Thyroid gland (tissue), 4 donors: ENCODE results near the gene GFRA1. TPM values are rescaled to one million over a fixed set of nuclear protein-coding genes. Genes with fewer than 3 reads are reported as not detected.

Experiments
- DNase-seq, 2 donors: peaks; one replicate each; pipeline ENCODE4 v3.0.0-alpha.2; 2019
- H3K27ac ChIP-seq, 3 donors: fragments of 200-600 bp; sonication (generic); 1 replicate in 2 of 3; 2 replicates in 1 of 3; pipeline ENCODE4 v1.5.1; 2016 to 2019; ENCODE audit warnings: mild to moderate bottlenecking in 1 of 3, moderate library complexity in 1 of 3
- H3K27me3 ChIP-seq: fragments of 200-600 bp; sonication (generic); one replicate; pipeline ENCODE4 v1.5.1; 2019
- H3K36me3 ChIP-seq, 2 donors: fragments of 200-600 bp; sonication (generic); one replicate each; pipeline ENCODE4 v1.5.1; 2016 to 2019
- H3K4me1 ChIP-seq, 2 donors: fragments of 200-600 bp; sonication (generic); one replicate each; pipeline ENCODE4 v1.5.1; 2017 to 2019
- H3K4me3 ChIP-seq, 3 donors: fragments of 200-600 bp; sonication (generic); replicated peaks in 1 of 3; 1 replicate in 2 of 3; 2 replicates in 1 of 3; pipeline ENCODE4 v1.5.1; 2016; ENCODE audit warnings: mild to moderate bottlenecking in 1 of 3
- H3K9me3 ChIP-seq: fragments of 200-600 bp; sonication (generic); one replicate; pipeline ENCODE4 v1.5.1; 2017
- POLR2A ChIP-seq, 2 donors: fragments of 450-650 bp; IDR thresholded peaks; one replicate each; pipeline ENCODE4 v1.6.1; 2017; ENCODE audit warnings: antibody characterized with exemption in 2 of 2, mild to moderate bottlenecking in 2 of 2, moderate library complexity in 1 of 2
- WGBS, 2 donors: methylation state at CpG; one replicate each; pipeline ENCODE4 v1.1.5; 2017; 5-methylcytosine and 5-hydroxymethylcytosine counted together
- intact Hi-C: fragments of 100-400 bp; cut with DNase I; formaldehyde crosslinking; loops from one replicate; pipeline ENCODE4 v1.15.1; 2023
- total RNA-seq, 4 donors: library from RNA; depleted of rRNA; stranded (reverse); fragments of >200 nt; gene quantifications; one replicate each; pipeline ENCODE4 v1.2.3, GENCODE V29; 2016
- TF ChIP-seq, protein P1 (sequence below), 6 experiments: fragments of 200-600 bp in 3 of 6; fragments of 450-650 bp in 3 of 6; sonication (generic) in 3 of 6; IDR thresholded peaks; one replicate each; pipeline ENCODE4 v1.5.1; 2016 to 2019; ENCODE audit warnings: antibody characterized with exemption in 6 of 6, mild to moderate bottlenecking in 2 of 6, inconsistent platforms in 1 of 6, moderate library complexity in 1 of 6

The GFRA1 gene
- total RNA-seq, 4 donors from 2014 or later: 4.4 to 18.0 (median 5.5) TPM

DNA sequence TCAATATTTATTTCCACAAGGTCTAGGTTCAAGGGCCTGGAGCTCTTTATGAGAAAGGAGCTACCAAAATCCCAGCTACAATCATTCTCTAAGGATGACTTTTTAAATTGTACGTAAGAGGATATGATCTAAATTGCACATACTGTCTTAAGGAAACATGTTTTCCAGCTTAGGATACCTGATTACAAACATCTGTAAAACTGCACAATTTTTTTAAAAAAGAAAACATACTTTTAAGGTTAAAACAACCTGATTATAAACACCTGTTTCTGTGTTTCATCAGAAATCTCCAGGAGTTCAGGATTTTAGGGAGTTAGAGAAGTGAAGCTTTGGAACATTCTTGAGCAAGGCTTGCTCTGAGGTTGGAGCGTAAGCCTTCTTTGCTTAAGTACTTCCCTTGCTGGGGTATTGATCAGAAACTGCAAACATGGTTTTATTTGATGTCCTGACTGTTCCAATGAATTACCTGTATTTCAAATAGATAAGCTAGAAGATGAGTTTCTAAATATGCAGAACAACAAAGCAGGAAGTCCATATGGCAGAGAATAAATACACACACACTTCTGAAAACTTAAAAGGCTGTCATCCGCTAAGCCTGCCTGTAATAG is 248.6 kb downstream of the GFRA1 start:
- TF ChIP-seq POLR2A (IDR thresholded peaks at IDR 0.05): no peak
- TF ChIP-seq, protein P1, sequence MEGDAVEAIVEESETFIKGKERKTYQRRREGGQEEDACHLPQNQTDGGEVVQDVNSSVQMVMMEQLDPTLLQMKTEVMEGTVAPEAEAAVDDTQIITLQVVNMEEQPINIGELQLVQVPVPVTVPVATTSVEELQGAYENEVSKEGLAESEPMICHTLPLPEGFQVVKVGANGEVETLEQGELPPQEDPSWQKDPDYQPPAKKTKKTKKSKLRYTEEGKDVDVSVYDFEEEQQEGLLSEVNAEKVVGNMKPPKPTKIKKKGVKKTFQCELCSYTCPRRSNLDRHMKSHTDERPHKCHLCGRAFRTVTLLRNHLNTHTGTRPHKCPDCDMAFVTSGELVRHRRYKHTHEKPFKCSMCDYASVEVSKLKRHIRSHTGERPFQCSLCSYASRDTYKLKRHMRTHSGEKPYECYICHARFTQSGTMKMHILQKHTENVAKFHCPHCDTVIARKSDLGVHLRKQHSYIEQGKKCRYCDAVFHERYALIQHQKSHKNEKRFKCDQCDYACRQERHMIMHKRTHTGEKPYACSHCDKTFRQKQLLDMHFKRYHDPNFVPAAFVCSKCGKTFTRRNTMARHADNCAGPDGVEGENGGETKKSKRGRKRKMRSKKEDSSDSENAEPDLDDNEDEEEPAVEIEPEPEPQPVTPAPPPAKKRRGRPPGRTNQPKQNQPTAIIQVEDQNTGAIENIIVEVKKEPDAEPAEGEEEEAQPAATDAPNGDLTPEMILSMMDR (IDR thresholded peaks at IDR 0.05): no peak
- intact Hi-C loops: no loop called here
- DNase-seq: no peak
- Histone ChIP-seq H3K36me3 (no peaks in the 10 kb centered on the region), H3K27me3 (no peaks in the 10 kb centered on the region), H3K4me3 (no peak overlapping the region), H3K9me3 (no peaks in the 10 kb centered on the region), H3K4me1 (no peaks in the 10 kb centered on the region), H3K27ac (no peak overlapping the region)
- WGBS, 2 donors: 92 to 93% methylated on average over 3 of the region's 3 CpGs

DNA sequence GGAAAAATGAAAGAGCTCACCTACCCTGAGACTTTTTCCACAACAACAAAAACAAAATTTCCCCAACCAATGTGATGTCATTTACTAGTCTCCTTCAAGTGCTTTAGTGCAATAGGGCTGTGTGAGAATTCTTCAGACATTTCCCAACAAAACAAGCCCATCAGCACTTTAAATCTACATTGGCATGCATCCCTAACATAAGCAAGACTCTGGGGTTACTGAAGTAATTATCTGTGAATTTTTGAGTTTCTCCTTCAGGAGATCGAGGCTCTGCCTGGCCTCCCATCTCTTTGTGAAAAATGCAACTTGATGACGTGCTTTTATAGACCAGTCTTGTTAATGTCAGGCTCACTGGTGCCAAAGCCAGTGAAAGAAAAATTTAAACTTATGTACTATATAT is 255.6 kb downstream of the GFRA1 start:
- H3K27ac ChIP-seq: no peak overlapping the region
- peaks cover 0 to 6% of the 10 kb centered on the region in 2 donors for H3K4me1 ChIP-seq
- no peaks in the 10 kb centered on the region for H3K9me3 ChIP-seq
- no peak for DNase-seq
- intact Hi-C loops: no loop called here
- no peaks in the 10 kb centered on the region for H3K27me3 ChIP-seq
- WGBS, 2 donors: 61 to 71% methylated on average over 2 of the region's 2 CpGs
- H3K36me3 ChIP-seq: no peaks in the 10 kb centered on the region
- TF ChIP-seq, protein P1 (IDR thresholded peaks at IDR 0.05): no peak
- TF ChIP-seq POLR2A (IDR thresholded peaks at IDR 0.05): no peak
- no peak overlapping the region for H3K4me3 ChIP-seq

DNA sequence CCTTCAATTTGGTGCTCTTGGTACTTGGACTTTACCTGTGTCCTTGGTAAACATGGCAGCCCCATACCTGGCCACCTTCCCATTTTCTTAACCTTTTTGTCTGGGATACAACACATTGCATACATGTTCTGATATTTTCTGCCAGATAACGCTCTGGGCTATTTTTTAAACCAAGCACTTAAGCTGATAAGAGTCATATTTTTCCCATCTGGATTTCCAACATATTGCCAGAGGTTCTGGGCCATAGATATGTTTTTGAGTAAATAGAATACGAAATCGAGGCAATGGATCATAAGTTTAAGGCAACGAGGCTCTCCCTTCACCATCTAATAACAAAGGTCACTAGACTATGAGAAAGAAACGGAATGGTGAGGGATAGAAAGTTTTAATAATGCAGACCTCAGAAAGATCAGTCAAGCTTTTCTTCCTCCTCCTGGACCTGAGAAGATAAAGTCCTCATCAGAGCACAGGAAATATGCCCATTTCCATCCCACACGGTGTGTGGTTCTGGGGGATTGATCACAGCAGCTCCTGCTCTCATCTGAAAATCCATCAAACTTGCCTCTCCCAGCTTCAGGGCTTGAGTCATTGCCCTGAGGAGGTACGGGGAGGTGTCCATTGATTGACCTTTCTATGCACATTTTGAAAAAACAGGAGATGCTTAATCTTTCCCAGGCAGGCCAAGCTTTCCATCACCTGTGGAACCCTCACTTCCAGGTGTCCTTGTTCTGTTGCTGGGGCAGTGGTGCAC is 257.2 kb downstream of the GFRA1 start:
- Histone ChIP-seq H3K36me3 (no peaks in the 10 kb centered on the region), H3K9me3 (no peaks in the 10 kb centered on the region), H3K4me3 (no peak overlapping the region), H3K4me1 (peaks cover 0 to 6% of the 10 kb centered on the region in 2 donors), H3K27ac (no peak overlapping the region), H3K27me3 (no peaks in the 10 kb centered on the region)
- TF ChIP-seq, protein P1 (IDR thresholded peaks at IDR 0.05): no peak
- TF ChIP-seq POLR2A (IDR thresholded peaks at IDR 0.05): no peak
- no peak for DNase-seq
- intact Hi-C loops: no loop called here
- WGBS, 2 donors: 77 to 88% methylated on average over 7 of the region's 7 CpGs

DNA sequence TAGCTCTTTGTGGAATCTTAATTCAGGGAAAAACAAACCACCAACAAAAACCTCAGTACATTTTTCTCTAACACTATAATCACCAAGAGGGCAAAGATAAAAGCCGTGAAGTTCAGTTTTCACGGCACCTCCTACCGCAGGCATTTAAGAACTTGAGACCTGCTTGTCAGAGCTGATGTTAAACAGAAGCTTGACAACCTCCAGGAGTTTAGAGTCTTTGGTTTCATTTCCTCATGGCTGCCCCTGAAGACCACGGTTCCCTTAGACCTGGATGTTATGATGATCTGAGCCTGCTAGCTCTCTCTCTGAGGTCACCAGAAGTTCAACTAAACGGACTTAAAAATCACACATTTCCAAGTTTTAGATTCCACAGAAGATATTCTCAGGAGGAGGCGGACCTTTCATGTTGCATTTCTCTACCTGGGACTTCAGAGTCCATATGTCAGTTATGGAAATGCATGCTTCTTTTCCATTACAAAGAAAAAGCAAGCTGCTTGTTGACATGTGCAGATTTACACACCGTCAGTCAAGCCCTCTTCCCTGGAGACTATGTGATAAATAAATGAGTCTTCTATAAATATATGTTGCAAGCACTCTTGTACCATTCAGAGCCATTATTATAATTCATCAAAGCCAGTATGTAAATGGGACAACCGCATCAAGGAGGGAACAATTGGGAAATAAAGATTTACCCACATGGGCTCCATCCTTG is 258.0 kb downstream of the GFRA1 start:
- intact Hi-C loops: no loop called here
- H3K4me1 ChIP-seq: peaks cover 0 to 6% of the 10 kb centered on the region in 2 donors
- no peak overlapping the region for H3K27ac ChIP-seq
- TF ChIP-seq POLR2A (IDR thresholded peaks at IDR 0.05): no peak
- TF ChIP-seq, protein P1 (IDR thresholded peaks at IDR 0.05): no peak
- DNase-seq: no peak
- H3K27me3 ChIP-seq: no peaks in the 10 kb centered on the region
- no peak overlapping the region for H3K4me3 ChIP-seq
- no peaks in the 10 kb centered on the region for H3K9me3 ChIP-seq
- WGBS, 2 donors: 46 to 48% methylated on average over 8 of the region's 8 CpGs
- H3K36me3 ChIP-seq: no peaks in the 10 kb centered on the region

DNA sequence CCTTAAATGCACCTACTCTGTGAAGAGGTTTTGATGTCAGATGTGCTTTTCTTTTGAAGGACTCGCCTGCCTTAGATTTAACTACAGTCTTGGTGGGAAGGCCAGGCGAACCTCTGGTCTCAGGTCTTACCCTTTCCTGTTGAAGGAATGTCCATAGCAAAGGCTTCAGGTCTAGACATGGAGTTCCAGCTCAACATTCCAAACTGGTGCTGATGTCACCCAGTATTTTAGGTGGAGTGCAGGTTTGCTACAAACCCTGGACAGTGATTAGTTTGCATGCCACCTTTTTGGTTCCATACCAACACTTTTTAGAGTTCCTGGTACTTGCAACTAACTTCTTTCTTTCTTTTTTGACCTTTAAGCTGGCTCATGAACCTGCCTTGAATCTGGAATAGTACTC is 258.7 kb downstream of the GFRA1 start:
- 90 to 91% methylated on average over 2 of the region's 2 CpGs for WGBS, 2 donors

More for the DNA sequence above, 258.7 kb downstream of the GFRA1 start:
- no peaks in the 10 kb centered on the region for H3K27me3 ChIP-seq
- no peak for TF ChIP-seq POLR2A (IDR thresholded peaks at IDR 0.05)
- TF ChIP-seq, protein P1 (IDR thresholded peaks at IDR 0.05): no peak
- no peak overlapping the region for H3K4me3 ChIP-seq
- DNase-seq: no peak
- intact Hi-C loops: no loop called here
- H3K36me3 ChIP-seq: no peaks in the 10 kb centered on the region
- no peak overlapping the region for H3K27ac ChIP-seq
- no peaks in the 10 kb centered on the region for H3K9me3 ChIP-seq
- H3K4me1 ChIP-seq: peaks cover 0 to 6% of the 10 kb centered on the region in 2 donors
